RWPE2 (cell line): ENCODE results near the gene SFSWAP.

Source experiments
- ATAC-seq: fragments of 200-7000 bp; cut with Tn5 transposase; 3 replicates; pipeline ENCODE4 v1.9.1; 2021; ENCODE audit warnings: low read depth
- DNase-seq: peaks from one replicate; pipeline ENCODE4 v3.0.0-alpha.2; 2020; ENCODE audit warnings: low spot score
- H3K27ac ChIP-seq: fragments of 450-650 bp; 2 replicates; pipeline ENCODE4 v1.5.1; 2017; ENCODE audit warnings: mild to moderate bottlenecking; ENCODE audit not compliant: poor library complexity, severe bottlenecking
- H3K27me3 ChIP-seq: fragments of 250-450 bp; sonication (Bioruptor Pico); 2 replicates; pipeline ENCODE4 v1.5.1; 2021; ENCODE audit warnings: mild to moderate bottlenecking, moderate library complexity; ENCODE audit not compliant: insufficient read depth, poor library complexity, severe bottlenecking
- H3K36me3 ChIP-seq: fragments of 250-450 bp; sonication (Bioruptor Pico); 2 replicates; pipeline ENCODE4 v1.5.1; 2020; ENCODE audit warnings: low read depth, mild to moderate bottlenecking, moderate library complexity
- H3K4me1 ChIP-seq: fragments of 250-450 bp; sonication (Bioruptor Pico); 2 replicates; pipeline ENCODE4 v1.5.1; 2021; ENCODE audit warnings: mild to moderate bottlenecking, moderate library complexity; ENCODE audit not compliant: insufficient read depth, poor library complexity, severe bottlenecking
- H3K4me3 ChIP-seq: fragments of 250-450 bp; sonication (Bioruptor Pico); 2 replicates; pipeline ENCODE4 v1.5.1; 2021; ENCODE audit warnings: mild to moderate bottlenecking, moderate library complexity; ENCODE audit not compliant: severe bottlenecking
- H3K9me3 ChIP-seq: fragments of 250-450 bp; sonication (Bioruptor Pico); 2 replicates; pipeline ENCODE4 v1.5.1; 2021; ENCODE audit warnings: mild to moderate bottlenecking, moderate library complexity; ENCODE audit not compliant: severe bottlenecking
- TF ChIP-seq, protein P1 (sequence below): fragments of 450-650 bp; IDR thresholded peaks from one replicate; pipeline ENCODE4 v1.5.1; 2017; ENCODE audit warnings: mild to moderate bottlenecking, moderate library complexity; ENCODE audit not compliant: poor library complexity, severe bottlenecking

SFSWAP gene

DNA sequence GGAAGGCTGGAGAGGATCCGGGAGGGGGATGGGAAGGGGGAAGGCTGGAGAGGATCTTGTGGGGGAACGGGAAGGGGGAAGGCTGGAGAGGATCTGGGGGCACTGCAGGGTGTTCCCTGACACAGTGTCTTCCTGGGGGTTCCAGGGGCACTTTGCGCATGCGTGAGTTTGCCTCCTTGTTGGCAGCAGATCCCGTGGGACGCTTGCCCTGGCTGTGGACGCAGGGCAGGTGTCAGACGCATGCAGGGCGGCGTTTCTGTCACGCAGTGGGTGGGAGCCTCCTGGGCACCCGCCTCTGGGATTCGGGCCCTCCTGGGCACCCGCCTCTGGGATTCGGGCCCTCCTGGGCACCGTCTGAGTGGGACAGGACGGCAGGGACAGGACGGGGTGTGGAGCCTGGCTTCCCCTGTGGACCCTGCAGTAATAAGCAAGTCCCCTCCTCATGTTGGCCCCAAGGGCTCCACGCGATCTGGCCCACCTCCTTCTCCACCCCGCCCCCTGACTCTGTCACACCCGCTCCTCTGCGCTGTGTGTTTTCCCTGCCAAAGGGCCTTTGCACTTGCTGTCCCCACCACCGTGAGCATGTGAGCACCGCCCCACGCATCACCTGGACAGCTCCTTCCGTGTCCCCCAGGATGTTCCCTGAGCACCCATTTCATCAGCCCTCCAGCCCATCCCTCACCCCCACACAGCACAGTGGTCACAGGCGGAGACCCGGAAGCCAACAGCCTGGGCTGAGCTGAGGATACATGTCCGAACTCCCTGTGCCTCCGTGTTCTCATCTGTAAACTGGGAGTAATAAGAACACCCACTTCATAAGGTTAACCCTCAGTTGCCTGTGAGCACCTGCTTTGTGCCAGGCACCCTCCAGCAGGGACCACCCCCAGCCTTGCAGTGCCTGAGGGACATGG is 121.7 kb downstream of the SFSWAP start:
- peaks cover 14% of the 10 kb centered on the region for H3K27me3 ChIP-seq
- TF ChIP-seq, protein P1, sequence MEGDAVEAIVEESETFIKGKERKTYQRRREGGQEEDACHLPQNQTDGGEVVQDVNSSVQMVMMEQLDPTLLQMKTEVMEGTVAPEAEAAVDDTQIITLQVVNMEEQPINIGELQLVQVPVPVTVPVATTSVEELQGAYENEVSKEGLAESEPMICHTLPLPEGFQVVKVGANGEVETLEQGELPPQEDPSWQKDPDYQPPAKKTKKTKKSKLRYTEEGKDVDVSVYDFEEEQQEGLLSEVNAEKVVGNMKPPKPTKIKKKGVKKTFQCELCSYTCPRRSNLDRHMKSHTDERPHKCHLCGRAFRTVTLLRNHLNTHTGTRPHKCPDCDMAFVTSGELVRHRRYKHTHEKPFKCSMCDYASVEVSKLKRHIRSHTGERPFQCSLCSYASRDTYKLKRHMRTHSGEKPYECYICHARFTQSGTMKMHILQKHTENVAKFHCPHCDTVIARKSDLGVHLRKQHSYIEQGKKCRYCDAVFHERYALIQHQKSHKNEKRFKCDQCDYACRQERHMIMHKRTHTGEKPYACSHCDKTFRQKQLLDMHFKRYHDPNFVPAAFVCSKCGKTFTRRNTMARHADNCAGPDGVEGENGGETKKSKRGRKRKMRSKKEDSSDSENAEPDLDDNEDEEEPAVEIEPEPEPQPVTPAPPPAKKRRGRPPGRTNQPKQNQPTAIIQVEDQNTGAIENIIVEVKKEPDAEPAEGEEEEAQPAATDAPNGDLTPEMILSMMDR = no peak
- no peaks in the 10 kb centered on the region for H3K4me1 ChIP-seq
- H3K4me3 ChIP-seq = no peak overlapping the region
- H3K36me3 ChIP-seq = no peaks in the 10 kb centered on the region
- H3K9me3 ChIP-seq = no peaks in the 10 kb centered on the region
- DNase-seq (peak; percentile 58), ATAC-seq (no peak)
- H3K27ac ChIP-seq = no peak overlapping the region

DNA sequence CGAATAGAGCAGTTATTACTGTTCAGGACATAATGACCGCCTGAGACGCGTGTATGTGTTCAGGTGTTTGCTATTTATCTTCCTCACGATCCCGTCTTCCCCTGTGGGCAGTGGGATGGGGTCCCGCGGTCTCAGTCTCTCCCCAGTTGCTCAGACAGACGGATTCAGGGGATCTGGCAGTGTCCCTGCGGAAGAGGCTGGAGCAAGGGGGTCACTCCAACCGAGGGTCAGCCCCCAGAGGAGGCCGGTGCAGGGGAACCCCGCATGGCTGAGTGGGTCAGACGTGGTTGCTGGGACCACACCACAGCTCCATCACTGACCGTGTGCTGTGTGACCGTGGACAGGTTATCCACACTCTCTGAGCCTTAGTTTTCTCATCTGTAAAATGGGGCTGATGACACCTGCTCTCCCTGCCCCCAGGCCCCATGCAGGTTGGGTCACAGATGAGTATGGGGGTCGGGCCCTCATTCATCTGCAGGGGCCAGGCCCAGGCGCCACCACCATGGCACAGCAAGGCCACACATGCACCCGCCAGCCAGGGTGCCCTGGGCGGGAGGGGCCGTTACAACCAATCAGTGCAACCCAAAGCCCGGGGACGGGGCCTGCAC is 122.5 kb downstream of the SFSWAP start:
- Histone ChIP-seq H3K4me1 (no peaks in the 10 kb centered on the region), H3K9me3 (no peaks in the 10 kb centered on the region), H3K27ac (no peak overlapping the region), H3K4me3 (no peak overlapping the region), H3K36me3 (no peaks in the 10 kb centered on the region), H3K27me3 (peaks cover 14% of the 10 kb centered on the region)
- DNase-seq = no peak
- no peak for ATAC-seq
- TF ChIP-seq, protein P1 = no peak

DNA sequence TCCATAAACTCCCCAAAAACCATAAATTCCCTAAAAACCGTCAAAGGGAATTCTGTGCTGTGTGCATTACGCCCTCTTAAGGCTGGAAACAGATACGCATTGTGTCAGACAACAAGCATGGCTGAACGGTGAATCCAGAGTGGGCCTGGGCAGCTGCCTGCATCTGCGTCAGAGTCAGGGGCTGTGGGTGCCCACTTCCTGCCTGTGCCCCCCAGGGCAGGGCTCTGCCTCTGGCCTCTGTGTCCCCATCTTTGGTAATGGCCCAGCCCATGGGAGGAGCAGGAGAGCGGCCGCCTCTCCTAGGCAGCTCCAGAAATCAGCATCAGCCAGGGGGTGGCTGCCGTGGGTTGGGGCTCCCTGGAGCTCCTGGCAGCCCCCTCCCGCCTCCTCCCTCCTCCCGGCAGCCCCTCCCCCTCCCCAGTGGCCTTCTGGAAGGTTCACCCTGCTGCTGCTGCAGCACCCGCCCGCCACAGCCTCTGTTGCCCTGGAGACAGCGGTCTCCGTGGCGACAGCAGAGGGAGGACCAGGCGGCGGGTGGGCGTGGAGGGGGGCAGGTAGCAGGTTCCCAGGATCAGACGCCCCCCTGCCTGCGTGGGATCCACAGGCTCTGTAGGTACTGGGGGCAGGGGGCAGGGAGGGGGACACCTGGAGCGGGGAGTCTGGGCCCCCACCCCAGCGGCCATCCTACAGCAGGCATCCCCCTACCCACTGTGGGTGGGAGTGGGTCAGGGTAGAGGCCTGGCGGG is 123.2 kb downstream of the SFSWAP start:
- no peak for ATAC-seq
- TF ChIP-seq, protein P1 = peak; percentile 36
- H3K9me3 ChIP-seq = no peaks in the 10 kb centered on the region
- no peak overlapping the region for H3K4me3 ChIP-seq
- peak; percentile 61 for DNase-seq
- H3K27ac ChIP-seq = no peak overlapping the region
- no peaks in the 10 kb centered on the region for H3K4me1 ChIP-seq
- H3K36me3 ChIP-seq = no peaks in the 10 kb centered on the region
- peaks cover 11% of the 10 kb centered on the region for H3K27me3 ChIP-seq

DNA sequence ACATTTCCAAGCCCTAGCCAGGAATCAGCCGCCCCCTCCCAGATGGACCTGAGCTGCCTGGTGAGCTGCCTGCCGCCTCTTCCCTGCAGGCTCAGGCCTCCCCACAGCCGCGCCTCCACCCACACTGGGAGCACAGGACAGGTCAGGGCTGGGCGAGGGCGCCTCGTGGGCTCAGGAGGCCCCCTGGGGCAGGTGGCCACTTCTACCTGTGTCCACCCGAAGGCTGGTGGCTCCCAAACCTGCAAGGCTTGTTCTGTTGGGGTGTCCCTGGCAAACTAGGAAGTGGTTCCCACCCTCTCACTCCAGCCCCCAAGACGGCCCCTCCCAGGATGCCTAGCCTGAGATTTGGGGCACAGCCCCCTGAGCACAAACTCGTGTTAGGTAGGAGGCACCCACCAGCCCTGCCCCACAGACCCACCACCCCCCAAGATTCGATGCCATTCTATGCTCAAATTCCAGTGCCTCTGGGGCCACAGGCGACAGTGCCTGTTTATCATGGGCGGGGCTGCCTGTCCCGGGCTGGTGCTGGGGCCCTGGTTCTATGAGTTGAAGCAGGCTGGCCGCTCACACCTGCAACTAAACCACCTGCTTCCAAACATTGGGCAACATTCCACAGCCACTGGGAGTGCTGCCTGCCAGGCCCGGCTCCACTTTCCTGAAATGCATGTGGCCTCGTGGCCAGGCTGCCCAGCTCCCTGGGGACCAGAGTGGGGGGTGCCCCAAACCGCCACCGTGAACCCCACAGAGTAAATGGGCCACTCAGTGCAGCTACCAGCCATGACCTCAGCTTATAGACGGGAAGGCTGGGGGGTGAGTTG is 124.1 kb downstream of the SFSWAP start:
- ATAC-seq (no peak), DNase-seq (peak; percentile 42)
- no peak overlapping the region for H3K4me3 ChIP-seq
- H3K4me1 ChIP-seq = no peaks in the 10 kb centered on the region
- H3K27me3 ChIP-seq = peaks cover 9% of the 10 kb centered on the region
- no peaks in the 10 kb centered on the region for H3K9me3 ChIP-seq
- TF ChIP-seq, protein P1 = no peak
- no peak overlapping the region for H3K27ac ChIP-seq
- no peaks in the 10 kb centered on the region for H3K36me3 ChIP-seq
